Smooth muscle cell (in vitro differentiated cells): ENCODE results near the gene SCGB1D2. TPM values are rescaled to one million over a fixed set of nuclear protein-coding genes. Genes with fewer than 3 reads are reported as not detected.

ENCODE experiments used
- DNase-seq: peaks from one replicate; lab custom pipeline; 2025; ENCODE audit not compliant: unreplicated experiment; lab: John Stamatoyannopoulos, UW
- H2AFZ ChIP-seq: fragments of 200-600 bp; sonication (generic); 2 replicates; pipeline ENCODE4 v1.6.0; 2016; ENCODE audit warnings: antibody characterized with exemption, low read depth, mild to moderate bottlenecking
- H3F3A ChIP-seq: fragments of 200-600 bp; sonication (generic); 2 replicates; pipeline ENCODE4 v1.6.0; 2017; ENCODE audit warnings: antibody characterized with exemption, low read depth
- H3K27ac ChIP-seq: fragments of 200-600 bp; sonication (generic); 2 replicates; pipeline ENCODE4 v1.5.1; 2016; ENCODE audit warnings: low read depth, mild to moderate bottlenecking
- H3K27me3 ChIP-seq: fragments of 200-600 bp; sonication (generic); 2 replicates; pipeline ENCODE4 v1.6.1; 2016; ENCODE audit warnings: low read depth, mild to moderate bottlenecking
- H3K36me3 ChIP-seq: fragments of 200-600 bp; sonication (generic); 2 replicates; pipeline ENCODE4 v1.5.1; 2016; ENCODE audit warnings: low read depth
- H3K4me1 ChIP-seq: fragments of 200-600 bp; sonication (generic); 2 replicates; pipeline ENCODE4 v1.5.1; 2016; ENCODE audit warnings: low read depth
- H3K4me2 ChIP-seq: fragments of 200-600 bp; sonication (generic); 2 replicates; pipeline ENCODE4 v1.6.0; 2016; ENCODE audit warnings: mild to moderate bottlenecking
- H3K4me3 ChIP-seq: fragments of 200-600 bp; sonication (generic); 2 replicates; pipeline ENCODE4 v1.5.1; 2016; ENCODE audit warnings: mild to moderate bottlenecking
- H3K79me2 ChIP-seq: fragments of 200-600 bp; sonication (generic); 2 replicates; pipeline ENCODE4 v1.6.0; 2016; ENCODE audit warnings: low read depth, mild to moderate bottlenecking
- H3K9ac ChIP-seq: fragments of 200-600 bp; sonication (generic); 2 replicates; pipeline ENCODE4 v1.6.0; 2016; ENCODE audit warnings: low read depth
- H3K9me3 ChIP-seq: fragments of 200-600 bp; sonication (generic); replicated peaks from 2 replicates; pipeline ENCODE4 v1.5.1; 2016; ENCODE audit warnings: low read depth
- H4K20me1 ChIP-seq: fragments of 200-600 bp; sonication (generic); 2 replicates; pipeline ENCODE4 v1.6.0; 2016; ENCODE audit warnings: low read depth
- whole genome bisulfite sequencing: methylation state at CpG from one replicate; pipeline ENCODE4 v1.1.7; 2016; ENCODE audit warnings: low lambda C conversion rate; 5-methylcytosine and 5-hydroxymethylcytosine counted together
- polyA plus RNA-seq: library from polyadenylated mRNA; unstranded; fragments of >200 nt; fragmentation: Nextera tagmentation; extraction: Ambion mirVana; gene quantifications from 2 replicates; pipeline ENCODE4 v1.2.1, GENCODE V29; 2016
- total RNA-seq: library from RNA; depleted of rRNA; stranded (reverse); fragments of >200 nt; gene quantifications from 2 replicates; pipeline ENCODE4 v1.2.3, GENCODE V29; 2014
- TF ChIP-seq, protein P1 (sequence below): fragments of 200-600 bp; sonication (generic); IDR thresholded peaks from 2 replicates; pipeline ENCODE4 v1.5.1; 2017; ENCODE audit warnings: borderline replicate concordance, mild to moderate bottlenecking, antibody characterized with exemption; ENCODE audit not compliant: insufficient read depth, poor library complexity, severe bottlenecking

SCGB1D2 gene
- total and polyA plus RNA-seq, 2 experiments from 2014 or later = not detected

DNA sequence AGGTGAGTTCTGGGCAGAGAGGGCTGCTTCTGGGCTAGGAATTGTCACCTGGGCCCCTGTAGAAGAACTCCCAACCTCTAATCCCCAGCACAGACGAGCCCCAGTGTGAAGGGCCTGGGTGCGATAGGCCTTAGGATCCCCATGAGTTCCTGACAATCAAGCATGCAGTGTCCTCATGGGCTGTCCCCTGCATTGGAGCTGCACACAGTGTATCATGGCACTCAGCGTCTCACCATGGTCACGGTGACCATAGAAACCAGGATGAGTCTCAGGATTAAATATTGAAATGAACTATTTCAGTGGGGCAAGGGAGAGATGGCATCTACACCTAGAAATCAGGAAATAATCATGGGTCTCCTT, 33.3 kb upstream of the SCGB1D2 start:
- H3K27me3 ChIP-seq = no peaks in the 10 kb centered on the region
- H3F3A ChIP-seq = no peaks in the 10 kb centered on the region
- no peak for DNase-seq
- no peaks in the 10 kb centered on the region for H3K4me1 ChIP-seq
- H4K20me1 ChIP-seq = no peaks in the 10 kb centered on the region
- H3K79me2 ChIP-seq = no peaks in the 10 kb centered on the region
- H3K36me3 ChIP-seq = no peaks in the 10 kb centered on the region
- H3K4me3 ChIP-seq = no peak overlapping the region
- H3K9ac ChIP-seq = no peak overlapping the region
- H3K4me2 ChIP-seq = no peak overlapping the region
- WGBS = 74% methylated on average over 4 of the region's 4 CpGs
- TF ChIP-seq, protein P1, sequence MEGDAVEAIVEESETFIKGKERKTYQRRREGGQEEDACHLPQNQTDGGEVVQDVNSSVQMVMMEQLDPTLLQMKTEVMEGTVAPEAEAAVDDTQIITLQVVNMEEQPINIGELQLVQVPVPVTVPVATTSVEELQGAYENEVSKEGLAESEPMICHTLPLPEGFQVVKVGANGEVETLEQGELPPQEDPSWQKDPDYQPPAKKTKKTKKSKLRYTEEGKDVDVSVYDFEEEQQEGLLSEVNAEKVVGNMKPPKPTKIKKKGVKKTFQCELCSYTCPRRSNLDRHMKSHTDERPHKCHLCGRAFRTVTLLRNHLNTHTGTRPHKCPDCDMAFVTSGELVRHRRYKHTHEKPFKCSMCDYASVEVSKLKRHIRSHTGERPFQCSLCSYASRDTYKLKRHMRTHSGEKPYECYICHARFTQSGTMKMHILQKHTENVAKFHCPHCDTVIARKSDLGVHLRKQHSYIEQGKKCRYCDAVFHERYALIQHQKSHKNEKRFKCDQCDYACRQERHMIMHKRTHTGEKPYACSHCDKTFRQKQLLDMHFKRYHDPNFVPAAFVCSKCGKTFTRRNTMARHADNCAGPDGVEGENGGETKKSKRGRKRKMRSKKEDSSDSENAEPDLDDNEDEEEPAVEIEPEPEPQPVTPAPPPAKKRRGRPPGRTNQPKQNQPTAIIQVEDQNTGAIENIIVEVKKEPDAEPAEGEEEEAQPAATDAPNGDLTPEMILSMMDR = no peak
- no peak overlapping the region for H3K27ac ChIP-seq
- H3K9me3 ChIP-seq = no peaks in the 10 kb centered on the region
- H2AFZ ChIP-seq = no peak overlapping the region

DNA sequence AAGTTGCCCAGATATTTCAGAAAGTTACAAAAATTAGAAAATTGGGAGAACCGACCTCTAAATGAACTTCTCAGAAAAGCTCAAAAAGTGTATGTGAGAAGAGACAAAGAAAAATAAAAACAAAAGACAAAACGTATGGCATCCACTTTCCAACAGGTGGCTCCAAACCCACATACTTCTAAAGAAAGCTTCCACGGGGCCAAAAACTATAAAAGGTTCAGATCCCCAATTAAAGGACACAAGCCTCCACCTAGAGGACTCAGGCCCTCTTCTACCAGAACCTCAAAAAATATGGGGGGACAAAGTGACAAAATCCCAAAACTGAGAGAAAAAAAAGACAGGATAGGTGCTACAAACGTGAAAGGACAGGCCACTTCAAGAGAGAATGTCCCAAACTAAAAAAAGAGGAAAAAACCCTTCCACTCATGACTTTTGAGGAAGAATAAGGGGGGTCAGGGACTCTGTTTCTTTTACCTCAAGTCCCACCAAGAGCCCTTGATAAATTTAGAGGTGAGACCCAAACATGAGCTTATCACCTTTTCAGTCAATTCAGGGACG, 24.8 kb upstream of the SCGB1D2 start:
- Histone ChIP-seq H3K79me2 (no peaks in the 10 kb centered on the region), H3K9me3 (no peaks in the 10 kb centered on the region), H3K27me3 (no peaks in the 10 kb centered on the region), H4K20me1 (no peaks in the 10 kb centered on the region), H3K4me2 (no peak overlapping the region), H3K27ac (no peak overlapping the region), H3K36me3 (no peaks in the 10 kb centered on the region), H2AFZ (peak overlapping the region; percentile 66), H3K4me1 (no peaks in the 10 kb centered on the region), H3K4me3 (no peak overlapping the region), H3K9ac (no peak overlapping the region), H3F3A (no peaks in the 10 kb centered on the region)
- 35% methylated on average over 5 of the region's 5 CpGs for WGBS
- TF ChIP-seq, protein P1 = peak; percentile 40
- DNase-seq = no peak

DNA sequence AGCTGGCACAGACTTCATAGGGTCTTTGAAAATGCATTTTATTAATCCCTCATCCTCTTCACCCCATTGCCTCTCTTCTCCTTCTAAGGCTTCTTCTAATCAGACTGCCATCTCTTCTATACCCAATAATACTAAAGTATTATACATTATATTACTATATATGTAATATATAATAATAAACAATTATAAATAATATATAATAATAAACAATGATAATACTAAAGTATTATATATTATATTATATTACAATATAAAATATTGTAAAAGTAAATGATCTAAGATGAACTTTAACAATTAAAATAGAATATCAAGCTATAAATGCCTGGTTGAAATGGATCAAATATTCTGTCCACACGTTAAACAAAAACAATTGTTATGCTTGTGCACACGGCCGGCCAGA, 20.5 kb upstream of the SCGB1D2 start:
- H3K27me3 ChIP-seq = no peaks in the 10 kb centered on the region
- TF ChIP-seq, protein P1 = no peak
- H3F3A ChIP-seq = no peaks in the 10 kb centered on the region
- H3K79me2 ChIP-seq = no peaks in the 10 kb centered on the region
- no peak overlapping the region for H3K4me3 ChIP-seq
- H3K27ac ChIP-seq = no peak overlapping the region
- WGBS = 100% methylated on average over 3 of the region's 3 CpGs
- H3K4me1 ChIP-seq = no peaks in the 10 kb centered on the region
- DNase-seq = no peak
- H3K4me2 ChIP-seq = no peak overlapping the region
- no peak overlapping the region for H2AFZ ChIP-seq
- no peak overlapping the region for H3K9ac ChIP-seq
- no peaks in the 10 kb centered on the region for H3K36me3 ChIP-seq
- no peaks in the 10 kb centered on the region for H4K20me1 ChIP-seq
- no peaks in the 10 kb centered on the region for H3K9me3 ChIP-seq

DNA sequence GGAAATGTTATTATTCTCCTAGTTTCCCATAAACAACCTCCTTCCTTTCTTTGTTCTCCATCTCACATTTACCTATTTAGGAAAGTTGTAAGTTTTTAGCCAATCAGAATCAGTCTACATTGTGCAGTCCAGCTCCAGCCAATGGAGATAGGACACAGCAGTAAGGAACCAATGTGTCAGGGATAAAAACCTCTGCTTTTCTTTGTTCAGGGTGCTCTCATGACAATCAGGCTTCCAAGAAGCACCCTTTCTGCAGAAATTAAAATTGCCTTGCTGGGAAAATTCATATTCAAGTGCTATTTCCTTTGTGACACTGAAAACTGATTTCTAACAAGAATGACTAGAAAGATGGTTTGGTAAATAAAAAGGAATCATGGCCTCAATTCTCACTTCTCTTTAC, 18.9 kb upstream of the SCGB1D2 start:
- Histone ChIP-seq H3K36me3 (no peaks in the 10 kb centered on the region), H2AFZ (peak overlapping the region; percentile 79), H3K4me3 (no peak overlapping the region), H3K27ac (peak overlapping the region; percentile 87), H3K4me2 (no peak overlapping the region), H3K79me2 (no peaks in the 10 kb centered on the region), H3K9ac (no peak overlapping the region), H3F3A (no peaks in the 10 kb centered on the region), H4K20me1 (no peaks in the 10 kb centered on the region), H3K9me3 (no peaks in the 10 kb centered on the region), H3K4me1 (no peaks in the 10 kb centered on the region), H3K27me3 (no peaks in the 10 kb centered on the region)
- no peak for DNase-seq
- TF ChIP-seq, protein P1 = no peak
